LoVo (cell line): Measurements from ENCODE around the gene ALG3.

Experiments used
- DNase-seq: peaks from one replicate; pipeline ENCODE4 v3.0.0-alpha.2; 2016; ENCODE audit warnings: low spot score

Gene ALG3

GRCh38 chr3:184259878-184260723 lies 11.3 kb upstream of the ALG3 start:
- DNase-seq, result peak; percentile 19

- no peak for DNase-seq
These were observed 10.7 kb upstream of the ALG3 start for GRCh38 chr3:184259396-184259877.

DNA sequence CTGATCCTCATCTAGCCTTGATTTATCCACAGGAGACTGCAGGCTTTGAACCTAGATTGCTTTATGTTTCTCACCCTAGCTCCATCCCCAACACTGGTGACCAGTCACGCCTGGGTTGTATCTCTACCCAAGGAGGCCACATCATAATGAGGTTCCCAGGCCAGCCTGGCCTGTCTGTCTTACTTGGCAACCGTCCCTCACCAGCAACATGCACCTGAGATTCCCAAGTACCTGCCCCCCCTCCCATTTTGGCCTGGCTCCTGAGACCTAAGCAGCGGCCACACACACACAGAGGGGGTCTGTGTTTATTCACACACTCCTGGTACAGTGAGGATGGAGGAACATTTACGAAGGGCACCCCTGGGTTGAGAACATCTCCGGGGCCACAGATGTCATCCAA lies 10.2 kb upstream of the ALG3 start:
- DNase-seq, result no peak

DNA sequence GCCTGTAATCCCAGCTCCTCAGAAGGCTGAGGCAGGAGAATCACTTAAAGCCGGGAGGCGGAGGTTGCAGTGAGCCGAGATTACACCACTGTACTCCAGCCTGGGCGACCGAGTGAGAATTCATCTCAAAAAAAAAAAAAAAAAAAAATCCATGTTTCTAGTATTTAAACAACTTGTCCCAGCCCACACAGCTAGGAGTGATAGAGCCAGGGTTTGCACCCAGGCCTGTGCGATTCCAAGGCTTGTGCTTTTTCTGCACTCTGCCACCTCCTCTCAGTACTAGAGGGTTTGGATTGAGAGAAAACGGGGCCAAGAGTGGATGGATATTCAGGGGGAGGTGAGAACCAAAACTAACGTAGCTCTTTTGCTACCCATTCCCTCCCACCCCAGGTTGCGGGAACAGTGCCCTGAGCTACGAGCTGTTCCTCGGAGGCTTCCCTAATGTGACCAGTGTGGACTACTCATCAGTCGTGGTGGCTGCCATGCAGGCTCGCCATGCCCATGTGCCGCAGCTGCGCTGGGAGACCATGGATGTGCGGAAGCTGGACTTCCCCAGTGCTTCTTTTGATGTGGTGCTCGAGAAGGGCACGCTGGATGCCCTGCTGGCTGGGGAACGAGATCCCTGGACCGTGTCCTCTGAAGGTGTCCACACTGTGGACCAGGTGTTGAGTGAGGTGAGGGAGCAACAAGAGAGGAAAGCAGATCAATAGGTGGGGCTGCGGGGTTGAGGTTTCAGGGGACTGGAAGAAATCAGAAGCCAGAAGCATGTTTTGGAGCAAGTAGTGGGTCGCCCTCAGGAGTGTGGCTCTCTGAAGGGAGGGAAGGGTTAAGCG lies 8.5 kb upstream of the ALG3 start:
- DNase-seq, result no peak

DNA sequence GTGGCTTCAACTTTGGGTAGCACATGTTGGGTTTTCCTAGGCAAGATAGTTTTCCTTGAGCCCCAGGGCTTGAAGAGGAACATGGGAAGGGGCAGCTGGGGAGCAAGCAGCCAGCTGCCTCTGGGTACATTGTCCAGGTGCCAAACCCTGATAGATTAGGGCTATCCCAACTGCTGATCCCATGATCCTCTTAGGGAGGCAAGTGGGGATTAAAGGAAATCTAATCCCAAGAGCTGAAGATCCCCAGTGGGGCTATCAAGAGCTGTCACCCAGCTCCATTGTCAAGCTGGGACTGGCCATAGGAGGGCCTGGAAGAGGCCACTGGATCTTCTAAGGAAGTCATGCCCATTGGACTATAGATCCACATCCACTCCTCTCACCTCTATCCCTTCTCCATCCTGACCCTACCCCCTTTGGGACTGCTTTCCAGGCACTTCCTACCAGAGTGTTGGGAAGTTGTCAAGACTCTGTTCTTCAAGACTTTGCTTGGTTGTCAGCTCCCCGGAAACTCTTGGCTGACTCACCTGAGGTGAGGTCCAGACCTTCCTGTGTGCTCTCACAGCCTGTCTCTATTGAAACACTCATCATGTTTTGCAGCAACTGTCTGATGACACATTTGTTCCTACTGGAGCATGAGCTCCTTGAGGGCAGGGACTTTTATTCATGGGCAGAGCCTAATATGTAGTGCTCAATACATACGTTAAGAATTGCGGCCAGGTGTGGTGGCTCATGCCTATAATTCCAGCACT lies 6.7 kb upstream of the ALG3 start:
- no peak for DNase-seq

GRCh38 chr3:184250167-184250828 lies 1.5 kb upstream of the ALG3 start:
- peak; percentile 96 for DNase-seq

- DNase-seq, result peak; percentile 98
These were observed 827 bp upstream of the ALG3 start, which contains the start of gene EEF1AKMT4 for GRCh38 chr3:184249412-184250166. TSS of gene EEF1AKMT4 (plus strand) at chr3:184249672. CDS start at chr3:184249695, 23 bp downstream.

DNA sequence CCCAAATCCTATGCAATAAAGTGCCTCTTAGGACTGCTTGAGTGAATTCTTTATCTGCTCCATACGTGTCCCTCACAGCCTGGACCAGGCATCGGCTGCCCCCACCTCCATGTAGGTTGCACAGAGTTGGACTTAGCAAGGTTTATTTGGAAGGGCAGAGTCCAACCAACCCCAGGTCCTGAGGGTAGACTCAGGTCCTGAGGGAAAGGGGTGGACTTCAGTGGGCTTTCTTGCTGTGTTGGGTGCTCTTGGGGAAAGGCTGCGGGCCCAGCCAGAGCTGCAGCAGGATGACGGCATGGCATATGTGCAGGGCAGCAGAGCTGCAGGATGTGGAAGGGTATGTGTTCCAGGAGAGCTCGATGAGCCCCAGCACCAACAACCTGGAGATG lies 6.5 kb downstream of the ALG3 start:
- DNase-seq, result no peak

DNA sequence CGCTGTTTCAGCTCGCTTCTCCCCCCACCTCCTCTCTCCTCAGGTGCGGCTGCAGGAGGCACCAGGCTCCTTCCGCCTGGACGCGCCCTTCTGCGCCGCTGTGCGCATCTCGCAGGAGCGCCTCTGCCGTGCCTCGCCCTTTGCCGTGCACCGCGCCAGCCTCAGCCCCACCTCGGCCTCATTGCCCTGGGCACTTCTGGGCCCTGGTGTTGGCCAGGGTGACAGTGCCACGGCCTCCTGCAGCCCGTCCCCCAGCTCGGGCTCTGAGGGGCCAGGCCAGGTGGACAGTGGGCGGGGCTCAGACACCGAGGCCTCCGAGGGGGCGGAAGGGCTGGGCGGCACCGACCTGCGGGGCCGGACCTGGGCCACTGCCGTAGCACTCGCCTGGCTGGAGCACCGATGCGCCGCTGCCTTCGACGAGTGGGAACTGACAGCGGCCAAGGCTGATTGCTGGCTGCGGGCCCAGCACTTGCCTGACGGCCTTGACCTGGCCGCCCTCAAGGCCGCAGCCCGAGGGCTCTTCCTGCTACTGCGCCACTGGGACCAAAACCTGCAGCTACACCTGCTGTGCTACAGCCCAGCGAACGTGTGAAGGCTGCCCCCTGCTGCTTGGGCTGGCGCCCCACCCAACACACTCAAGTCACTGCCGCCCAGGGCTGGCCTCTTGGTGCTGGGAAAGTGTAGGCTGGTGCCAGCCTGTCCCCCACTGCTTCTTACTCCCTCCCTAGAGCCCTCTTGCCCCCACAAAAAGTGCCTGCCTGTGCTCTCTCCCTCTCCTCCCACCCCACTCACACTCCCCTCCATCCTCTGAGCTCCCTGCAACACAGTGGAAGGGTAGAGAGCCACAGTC lies 7.1 kb downstream of the ALG3 start:
- no peak for DNase-seq

GRCh38 chr3:184241141-184241446 lies 7.7 kb downstream of the ALG3 start:
- no peak for DNase-seq

DNA sequence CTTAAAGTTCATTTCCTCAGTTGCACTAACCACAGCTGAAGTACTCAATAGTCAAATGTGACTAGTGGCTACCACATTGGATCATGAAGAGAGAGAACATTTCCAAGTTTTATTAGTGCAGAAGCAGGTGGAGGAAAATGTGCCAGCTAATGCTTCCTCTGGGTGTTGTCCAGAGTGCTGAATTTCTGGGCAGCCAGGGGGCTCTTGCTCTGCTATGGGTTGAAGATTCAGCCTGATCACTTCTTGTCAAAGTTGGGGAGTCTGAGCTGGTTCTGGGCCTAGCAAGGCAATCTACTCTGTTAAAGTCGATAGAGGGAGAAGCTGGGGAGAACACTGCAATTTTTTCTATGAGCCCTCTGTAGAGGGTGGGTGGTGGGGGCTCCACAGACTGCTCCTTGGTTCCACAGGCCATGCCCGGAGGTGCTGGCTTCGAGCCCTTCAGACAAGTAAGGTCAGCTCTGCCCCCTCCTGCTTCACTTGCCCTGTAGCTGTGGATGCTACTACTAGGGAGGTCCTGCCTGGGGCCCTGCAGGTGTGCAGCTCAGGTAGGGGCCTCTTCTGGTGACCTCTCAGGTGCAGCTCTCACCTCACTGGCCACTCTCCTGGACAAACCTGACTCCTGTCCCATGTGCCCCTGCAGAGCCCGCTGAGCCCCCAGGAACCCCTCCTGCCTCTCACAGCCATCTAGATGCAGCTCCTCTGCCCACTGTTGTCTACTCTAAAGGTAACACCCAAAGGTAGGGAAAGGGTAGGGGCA lies 8.2 kb downstream of the ALG3 start:
- no peak for DNase-seq

- DNase-seq, result no peak
These were observed 9.1 kb downstream of the ALG3 start for GRCh38 chr3:184239708-184240107.

GRCh38 chr3:184239221-184239620 lies 9.5 kb downstream of the ALG3 start:
- DNase-seq, result no peak

GRCh38 chr3:184238246-184238818 lies 10.4 kb downstream of the ALG3 start:
- DNase-seq, result no peak

GRCh38 chr3:184237807-184238206 lies 11.0 kb downstream of the ALG3 start:
- no peak for DNase-seq

DNA sequence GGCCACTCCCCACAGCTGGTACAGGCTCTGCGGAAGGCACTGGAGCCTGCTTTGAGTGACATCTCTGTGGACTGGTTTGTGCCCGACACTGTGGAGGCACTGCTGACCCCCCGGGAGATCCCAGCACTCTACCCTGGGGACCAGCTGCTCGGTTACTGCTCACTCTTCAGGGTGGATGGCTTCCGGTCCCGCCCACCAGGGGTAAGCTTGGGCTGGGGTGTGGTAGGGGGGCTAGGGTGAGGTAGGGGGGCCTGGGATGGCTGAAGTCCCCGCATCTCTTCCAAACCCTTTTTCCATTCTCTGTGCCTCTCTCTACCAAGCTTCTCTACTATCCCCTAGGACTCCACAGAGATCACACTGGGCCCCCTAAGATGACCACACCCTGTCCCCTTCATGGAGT lies 11.6 kb downstream of the ALG3 start:
- no peak for DNase-seq

DNA sequence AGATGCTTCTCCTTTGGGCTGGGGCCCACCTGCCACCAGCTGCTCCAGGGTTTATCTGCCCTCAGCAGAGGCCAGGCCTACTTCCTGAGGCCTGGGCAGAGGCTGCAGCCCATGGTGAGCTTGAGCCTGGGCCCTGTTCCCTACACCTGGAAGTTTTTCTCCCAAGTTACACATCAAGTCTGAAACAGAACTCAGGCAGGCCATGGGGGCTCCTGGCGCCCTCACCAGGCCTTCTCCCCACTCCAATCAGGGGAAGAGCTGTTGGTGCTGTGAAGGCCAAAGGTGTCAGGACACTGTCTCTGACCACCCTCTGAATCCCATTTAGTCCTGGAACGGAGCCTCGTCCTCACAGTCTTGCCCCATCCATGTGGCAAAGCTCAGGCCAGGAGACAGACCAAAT lies 12.1 kb downstream of the ALG3 start:
- no peak for DNase-seq

DNA sequence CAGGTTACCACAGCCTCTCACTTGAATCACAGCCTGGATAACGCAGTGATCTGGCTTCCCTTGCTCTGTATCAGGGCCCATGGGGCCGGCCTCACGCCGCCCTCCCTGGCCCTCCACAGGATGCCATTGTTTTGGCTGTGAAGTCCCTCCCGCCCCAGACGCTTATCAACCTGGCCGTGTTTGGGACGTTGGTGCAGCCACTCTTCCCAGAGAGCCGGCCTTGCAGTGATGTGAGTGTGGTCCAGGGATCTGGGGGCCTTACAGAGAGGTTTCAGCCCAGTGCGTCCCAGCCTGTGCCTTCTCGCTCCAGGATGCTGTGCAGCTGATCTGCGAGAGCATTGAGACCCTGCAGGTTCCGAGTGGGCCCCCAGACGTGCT lies 12.7 kb downstream of the ALG3 start:
- no peak for DNase-seq

DNA sequence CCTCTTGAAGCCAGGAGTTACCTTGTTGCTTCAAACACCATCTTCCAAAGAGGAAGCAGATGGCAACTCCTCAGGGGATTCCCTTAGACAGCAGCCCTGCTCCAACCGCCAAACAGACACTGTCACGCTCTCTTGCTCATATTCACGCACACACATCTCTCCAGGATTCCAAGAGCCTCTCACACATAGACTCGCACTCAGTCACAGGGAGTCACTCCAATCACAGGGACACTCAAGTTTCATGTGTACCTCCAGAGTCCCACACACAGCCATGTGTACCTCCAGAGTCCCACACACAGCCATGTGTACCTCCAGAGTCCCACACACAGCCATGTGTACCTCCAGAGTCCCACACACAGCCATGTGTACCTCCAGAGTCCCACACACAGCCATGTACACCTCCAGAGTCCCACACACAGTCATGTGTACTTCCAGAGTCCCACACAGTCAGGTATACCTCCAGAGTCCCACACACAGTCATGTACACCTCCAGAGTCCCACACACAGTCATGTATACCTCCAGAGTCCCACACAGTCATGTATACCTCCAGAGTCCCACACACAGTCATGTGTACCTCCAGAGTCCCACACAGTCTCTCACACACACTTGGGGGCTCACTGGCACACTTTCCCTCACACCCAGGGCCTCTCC lies 13.3 kb downstream of the ALG3 start:
- no peak for DNase-seq
